ENCODE measurements around the gene PRSS8.
"Not testable (repeated sequence)": the region's sequence is repeated elsewhere in the genome, so short reads cannot be mapped to it uniquely, and the experiment has no call there.

DNA sequence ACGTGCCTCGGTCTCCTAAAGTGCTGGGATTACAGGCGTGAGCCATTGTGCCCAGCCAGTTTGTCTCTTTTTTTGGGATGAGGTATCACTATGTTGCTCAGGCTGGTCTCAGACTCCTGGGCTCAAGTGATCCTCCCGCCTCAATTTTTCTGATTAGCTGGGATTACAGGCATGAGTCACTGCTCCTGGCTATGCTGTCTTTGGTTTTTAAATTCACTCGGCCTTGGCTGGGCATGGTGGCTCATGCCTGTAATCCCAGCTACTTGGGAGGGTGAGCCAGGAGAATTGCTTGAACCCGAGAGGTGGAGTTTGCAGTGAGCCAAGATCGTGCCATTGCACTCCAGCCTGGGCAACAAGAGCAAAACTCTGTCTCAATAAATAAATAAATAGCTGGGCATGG, 8.9 kb upstream of the PRSS8 start:
- TF ChIP-seq CTCF, EP300 (IDR thresholded peaks at IDR 0.05): not testable (repeated sequence)
